Peyer's patch (tissue), 4 donors: ENCODE results near the gene PEX5.

Source experiments
- POLR2A ChIP-seq, 2 donors: fragments of 450-650 bp; IDR thresholded peaks; one replicate each; pipeline ENCODE4 v1.5.1; 2017; ENCODE audit warnings: antibody characterized with exemption in 2 of 2, mild to moderate bottlenecking in 2 of 2, moderate library complexity in 2 of 2
- TF ChIP-seq, protein P1 (sequence below), 6 experiments: fragments of 450-650 bp in 4 of 6; fragments of 200-600 bp in 2 of 6; sonication (generic) in 1 of 6; IDR thresholded peaks; one replicate each; pipeline ENCODE4 v1.5.1; 2017 to 2019; ENCODE audit warnings: antibody characterized with exemption in 6 of 6, mild to moderate bottlenecking in 3 of 6, moderate library complexity in 1 of 6

DNA sequence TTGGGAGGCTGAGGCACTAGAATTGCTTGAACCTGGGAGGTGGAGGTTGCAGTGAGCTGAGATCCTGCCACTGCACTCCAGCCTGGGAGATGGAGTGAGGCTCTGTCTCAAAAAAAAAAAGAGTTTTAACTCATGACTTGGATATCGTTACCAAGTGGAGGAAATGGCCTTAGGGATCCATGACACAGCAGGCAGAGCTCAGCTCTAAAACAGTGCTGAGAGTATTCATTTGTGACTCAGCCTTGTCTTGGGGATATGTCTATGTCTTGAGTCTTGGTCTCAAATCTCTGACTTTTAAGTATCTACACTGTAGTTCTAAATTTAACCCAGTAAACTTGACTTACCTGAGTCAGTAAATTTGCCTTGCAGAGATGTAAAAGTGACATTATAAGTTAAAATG, 8.8 kb upstream of the PEX5 start:
- TF ChIP-seq, protein P1, sequence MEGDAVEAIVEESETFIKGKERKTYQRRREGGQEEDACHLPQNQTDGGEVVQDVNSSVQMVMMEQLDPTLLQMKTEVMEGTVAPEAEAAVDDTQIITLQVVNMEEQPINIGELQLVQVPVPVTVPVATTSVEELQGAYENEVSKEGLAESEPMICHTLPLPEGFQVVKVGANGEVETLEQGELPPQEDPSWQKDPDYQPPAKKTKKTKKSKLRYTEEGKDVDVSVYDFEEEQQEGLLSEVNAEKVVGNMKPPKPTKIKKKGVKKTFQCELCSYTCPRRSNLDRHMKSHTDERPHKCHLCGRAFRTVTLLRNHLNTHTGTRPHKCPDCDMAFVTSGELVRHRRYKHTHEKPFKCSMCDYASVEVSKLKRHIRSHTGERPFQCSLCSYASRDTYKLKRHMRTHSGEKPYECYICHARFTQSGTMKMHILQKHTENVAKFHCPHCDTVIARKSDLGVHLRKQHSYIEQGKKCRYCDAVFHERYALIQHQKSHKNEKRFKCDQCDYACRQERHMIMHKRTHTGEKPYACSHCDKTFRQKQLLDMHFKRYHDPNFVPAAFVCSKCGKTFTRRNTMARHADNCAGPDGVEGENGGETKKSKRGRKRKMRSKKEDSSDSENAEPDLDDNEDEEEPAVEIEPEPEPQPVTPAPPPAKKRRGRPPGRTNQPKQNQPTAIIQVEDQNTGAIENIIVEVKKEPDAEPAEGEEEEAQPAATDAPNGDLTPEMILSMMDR (IDR thresholded peaks at IDR 0.05) = no peak
- no peak for TF ChIP-seq POLR2A (IDR thresholded peaks at IDR 0.05)
